Activated CD4-positive, alpha-beta T cell treated with anti-CD3 and anti-CD28 coated beads, Interleukin-2, Interleukin-4, amounts not matched to agents 100 ng/mL and 50 ng/mL, durations not matched to agents 16 hours and 8 hours (primary cell): Measurements from ENCODE around the gene ZNF146.
"Not testable (repeated sequence)": the region's sequence is repeated elsewhere in the genome, so short reads cannot be mapped to it uniquely, and the experiment has no call there.

ENCODE experiments used
- DNase-seq: peaks from one replicate; pipeline ENCODE4 v3.0.0-alpha.2; 2020; ENCODE audit warnings: low spot score

The ZNF146 gene

DNA sequence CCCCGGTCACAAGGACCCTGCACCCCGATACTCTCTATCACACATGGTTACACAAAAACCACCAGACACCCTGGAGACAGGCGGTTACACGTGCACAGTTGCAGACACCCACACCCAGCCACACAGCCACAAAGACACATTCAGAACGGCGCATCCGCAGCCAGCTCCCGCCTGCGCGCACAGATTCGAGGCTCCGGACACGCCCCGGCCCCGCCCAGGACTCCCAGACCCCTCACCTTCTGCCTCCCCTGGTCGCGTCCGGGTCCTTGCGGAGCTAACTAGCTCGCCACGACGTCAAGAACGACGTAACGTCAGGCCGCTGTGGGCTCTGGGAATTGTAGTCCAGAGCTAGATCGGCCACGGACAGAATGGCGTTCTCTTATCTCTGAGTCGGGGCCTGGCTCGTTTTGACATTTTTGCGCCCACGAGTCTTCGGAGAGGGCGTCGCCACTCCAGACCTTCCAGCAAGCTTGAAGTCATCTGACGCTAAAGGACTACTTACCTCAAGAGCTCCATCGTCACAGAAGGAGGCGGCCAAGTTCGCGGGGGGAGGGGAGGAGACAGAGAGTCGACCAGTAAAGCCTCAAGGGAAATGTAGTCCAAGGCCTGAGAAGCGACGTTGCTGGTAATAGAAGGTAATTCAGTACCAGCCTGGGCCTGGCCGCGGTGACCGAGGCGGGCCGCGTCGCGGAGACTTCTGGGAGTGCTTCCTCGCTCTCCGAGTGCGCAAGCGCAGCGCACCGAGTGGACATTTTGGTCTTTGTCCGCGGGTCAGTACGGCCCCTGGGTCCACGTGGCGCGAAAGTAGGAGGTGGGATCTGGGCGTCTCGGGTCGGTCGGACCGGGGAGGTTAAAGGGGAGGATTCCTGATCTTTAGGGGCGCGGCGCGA is at the start of gene ZNF146, which contains the start of gene ZNF565:
ZNF146 (plus strand) TSS at position 721 of the 890 bp plus-strand sequence. CDS start 21,335 bp downstream, outside the sequence.
ZNF565 (minus strand) TSS at position 280 of the 890 bp plus-strand sequence. CDS start 12,680 bp downstream, outside the sequence.
- peak; percentile 98 for DNase-seq

DNA sequence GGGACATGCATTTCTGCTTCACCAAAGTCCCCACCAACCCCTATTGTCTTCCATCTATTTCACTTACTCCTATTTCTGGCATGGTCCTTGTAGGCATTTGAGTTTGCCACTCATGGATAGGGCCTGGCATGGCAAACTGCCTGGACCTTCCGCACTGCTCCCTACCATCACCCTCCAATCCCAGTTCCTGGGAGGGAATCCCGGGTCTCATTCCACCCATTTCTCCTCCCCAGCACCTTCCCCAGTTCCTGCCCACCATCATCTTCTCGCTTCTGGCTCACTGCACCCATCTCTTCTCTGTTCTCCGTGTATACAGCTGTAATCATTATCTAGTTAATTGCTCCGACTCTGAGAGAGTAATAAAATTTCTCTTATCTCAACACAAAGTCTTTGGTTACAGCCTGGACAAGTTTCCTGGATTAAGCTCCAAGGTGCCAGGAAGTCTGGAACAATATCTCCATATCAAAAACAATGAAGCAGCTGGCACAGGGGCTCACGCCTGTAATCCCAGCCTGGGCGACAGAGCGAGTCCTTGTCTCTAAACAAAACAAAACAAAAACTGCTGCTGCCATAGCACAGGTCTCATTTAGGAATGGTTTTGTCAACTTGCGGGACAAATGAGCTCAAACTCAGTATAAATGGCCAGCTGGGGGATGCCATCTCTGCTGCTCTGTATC is 45.7 kb upstream of the ZNF146 start:
- DNase-seq, result no peak

DNA sequence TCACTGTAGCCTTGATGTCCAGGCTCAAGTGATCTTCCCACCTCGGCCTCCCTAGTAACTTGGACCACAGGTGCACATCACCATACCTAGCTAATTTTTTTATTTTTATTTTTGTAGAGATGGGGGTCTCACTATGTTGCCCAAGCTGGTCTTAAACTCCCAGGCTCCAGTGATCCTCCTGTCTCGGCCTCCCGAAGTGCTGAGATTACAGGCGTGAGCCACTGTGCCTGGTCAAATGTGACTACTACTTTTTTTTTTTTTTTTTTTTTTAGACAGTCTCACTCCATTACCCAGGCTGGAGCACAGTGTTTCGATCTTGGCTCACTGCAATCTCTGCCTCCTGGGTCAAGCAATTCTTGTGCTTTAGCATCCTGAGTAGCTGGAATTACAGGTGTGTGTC is 42.1 kb upstream of the ZNF146 start:
- DNase-seq, result no peak

DNA sequence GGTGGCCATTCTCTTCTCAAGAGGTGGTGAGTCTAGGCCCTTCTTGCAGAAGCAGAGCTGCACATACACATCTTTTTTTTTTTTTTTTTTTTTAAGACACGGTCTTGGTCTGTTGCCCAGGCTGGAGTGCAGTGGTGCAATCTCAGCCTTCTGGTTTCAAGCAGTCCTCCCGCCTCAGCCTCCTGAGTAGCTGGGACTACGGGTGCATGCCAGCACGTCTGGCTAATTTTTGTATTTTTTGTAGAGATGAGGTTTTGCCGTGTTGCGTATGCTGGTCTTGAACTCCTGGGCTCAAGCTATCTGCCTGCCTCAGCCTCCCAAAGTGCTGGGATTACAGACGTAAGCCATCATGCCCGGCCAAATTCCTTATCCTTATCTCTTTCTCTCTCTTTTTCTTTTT is 41.1 kb upstream of the ZNF146 start:
- not testable (repeated sequence) for DNase-seq

DNA sequence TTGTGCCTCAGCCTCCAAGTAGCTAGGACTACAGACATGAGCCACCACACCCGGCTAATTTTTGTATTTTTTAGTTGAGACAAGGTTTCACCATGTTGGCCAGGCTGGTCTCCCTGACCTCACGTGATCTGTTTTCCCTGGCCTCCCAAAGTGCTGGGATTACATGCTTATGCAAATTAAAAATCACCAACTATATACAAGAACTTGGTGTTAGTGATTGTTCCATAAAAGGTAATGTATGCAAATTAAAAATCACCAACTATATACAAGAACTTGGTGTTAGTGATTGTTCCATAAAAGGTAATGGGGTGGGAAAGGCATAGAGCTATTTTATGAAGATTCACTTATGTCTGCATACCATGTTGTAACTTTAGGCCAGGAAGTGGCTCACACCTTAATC is 35.8 kb upstream of the ZNF146 start:
- not testable (repeated sequence) for DNase-seq

DNA sequence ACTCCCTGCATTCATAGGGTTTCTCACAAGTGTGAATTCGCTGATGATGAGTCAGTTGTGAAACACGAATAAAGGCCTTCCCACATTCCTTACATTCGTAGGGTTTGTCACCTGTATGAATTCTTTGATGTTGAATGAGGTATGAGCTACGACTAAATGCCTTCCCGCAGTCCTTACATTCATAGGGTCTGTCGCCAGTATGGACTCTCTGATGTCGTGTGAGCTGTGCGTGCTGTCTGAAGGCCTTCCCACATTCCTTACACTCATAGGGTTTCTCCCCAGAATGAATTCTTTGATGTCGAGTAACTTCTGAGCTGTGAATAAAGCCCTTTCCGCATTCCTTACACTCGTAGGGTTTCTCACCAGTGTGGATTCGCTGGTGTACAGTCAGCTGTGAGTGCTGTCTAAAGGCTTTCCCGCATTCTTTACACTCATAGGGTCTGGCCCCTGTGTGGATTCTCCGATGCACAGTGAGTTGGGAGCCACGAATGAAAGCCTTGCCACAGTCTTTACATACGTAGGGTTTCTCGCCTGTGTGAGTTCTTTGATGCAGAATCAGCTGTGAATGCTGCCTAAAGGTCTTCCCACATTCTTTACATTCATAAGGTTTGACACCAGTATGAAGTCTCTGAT is 32.2 kb upstream of the ZNF146 start:
- no peak for DNase-seq

DNA sequence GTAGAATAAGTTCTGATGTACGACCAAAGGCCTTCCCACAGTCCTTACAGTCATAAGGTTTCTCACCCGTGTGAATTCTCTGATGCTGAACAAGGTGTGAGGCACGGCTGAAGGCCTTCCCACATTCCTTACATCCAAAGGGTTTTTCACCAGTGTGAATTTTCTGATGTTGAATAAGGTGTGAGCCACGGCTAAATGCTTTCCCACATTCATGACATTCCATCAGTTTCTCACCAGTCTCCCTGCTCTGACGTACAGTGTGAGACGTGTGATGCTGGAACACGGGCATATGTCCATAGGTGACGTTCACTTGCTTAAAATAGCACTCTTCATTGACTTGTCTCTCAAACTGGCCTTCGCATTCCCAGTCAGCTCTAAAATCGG is 31.7 kb upstream of the ZNF146 start:
- no peak for DNase-seq

DNA sequence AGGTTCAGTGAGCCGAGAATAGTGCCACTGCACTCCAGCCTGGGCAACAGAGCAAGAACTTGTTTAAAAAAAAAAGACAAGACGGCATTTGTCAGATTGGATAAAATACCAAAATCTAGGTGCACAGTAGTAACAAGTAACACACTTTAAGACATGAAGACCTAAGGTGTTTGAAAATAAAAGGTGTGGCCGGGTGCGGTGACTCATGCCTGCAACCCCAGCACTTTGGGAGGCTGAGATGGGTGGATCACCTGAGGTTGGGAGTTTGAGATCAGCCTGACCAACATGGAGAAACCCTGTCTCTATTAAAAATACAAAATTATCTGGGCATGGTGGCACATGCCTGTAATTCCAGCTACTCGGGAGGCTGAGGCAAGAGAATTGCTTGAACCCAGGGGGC is 28.2 kb upstream of the ZNF146 start:
- not testable (repeated sequence) for DNase-seq

DNA sequence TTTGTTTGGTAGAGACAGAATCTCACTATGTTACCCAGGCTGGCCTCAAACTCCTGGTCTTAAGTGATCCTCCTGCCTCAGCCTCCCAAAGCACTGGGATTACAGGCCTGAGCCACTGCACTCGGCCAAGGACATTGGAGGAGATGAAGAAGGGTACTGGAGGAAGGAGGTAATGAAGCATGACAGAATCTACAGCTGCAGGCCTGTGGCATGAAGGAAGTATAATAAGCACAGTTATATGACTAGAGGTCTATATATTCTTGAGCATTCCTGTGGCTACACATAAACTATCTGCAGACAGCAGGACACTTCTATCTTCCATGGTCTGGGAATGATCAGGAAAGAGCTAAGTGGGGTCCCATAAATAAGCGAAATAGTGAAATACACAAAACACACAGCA is 18.7 kb upstream of the ZNF146 start:
- no peak for DNase-seq

DNA sequence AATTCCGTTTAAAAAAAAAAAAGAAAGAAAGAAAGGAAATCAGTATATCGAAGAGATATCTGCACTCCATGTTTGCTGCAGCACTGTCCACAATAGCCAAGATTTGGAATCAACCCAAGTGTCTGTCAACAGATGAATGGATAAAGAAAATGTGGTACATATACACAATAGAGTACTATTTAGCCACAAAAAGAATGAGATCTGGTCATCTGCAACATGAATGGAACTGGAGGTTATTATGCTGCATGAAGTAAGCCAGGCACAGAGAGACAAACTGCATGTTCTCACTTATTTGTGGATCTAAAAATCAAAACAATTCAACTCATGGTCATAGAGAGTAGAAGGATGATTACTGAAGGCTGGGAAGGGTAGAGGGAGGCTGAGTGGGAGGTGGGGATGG is 16.8 kb upstream of the ZNF146 start:
- no peak for DNase-seq

DNA sequence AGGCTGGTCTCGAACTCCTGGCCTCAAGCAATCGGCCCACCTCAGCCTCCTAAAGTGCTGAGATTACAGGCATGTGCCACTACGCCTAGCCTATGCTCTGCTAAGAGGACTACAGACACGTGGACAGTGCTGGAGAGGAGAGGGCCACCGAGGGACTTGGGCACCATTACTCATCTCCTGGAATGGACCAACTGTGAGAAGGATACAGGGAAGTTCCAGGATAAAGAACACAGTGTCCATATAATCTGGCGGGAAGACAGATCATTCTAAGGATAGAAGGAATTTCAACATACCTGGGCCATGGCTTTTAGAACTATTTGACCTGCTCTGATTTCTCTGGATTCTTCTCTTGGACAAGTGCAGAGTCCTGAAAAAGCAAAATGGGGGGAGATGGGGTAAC is 13.2 kb upstream of the ZNF146 start:
- DNase-seq, result no peak

DNA sequence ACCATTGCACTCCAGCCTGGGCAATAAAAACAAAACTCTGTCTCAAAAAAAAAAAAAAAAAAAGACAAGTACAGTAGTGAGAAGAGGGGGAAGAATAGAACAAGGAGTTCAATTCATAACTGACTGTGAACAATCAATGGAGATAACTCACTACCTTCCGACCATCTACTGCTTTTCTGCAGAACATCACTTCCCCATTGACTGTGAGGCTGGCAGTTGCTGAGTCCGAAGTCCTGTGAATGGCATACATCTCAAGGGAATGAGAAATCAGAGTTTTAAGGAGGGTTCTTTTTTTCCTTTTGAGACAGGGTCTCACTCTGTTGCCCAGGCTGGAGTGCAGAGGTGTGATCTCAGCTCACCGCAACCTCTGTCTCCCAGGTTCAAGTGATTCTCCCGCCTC is 11.6 kb upstream of the ZNF146 start:
- DNase-seq, result no peak

DNA sequence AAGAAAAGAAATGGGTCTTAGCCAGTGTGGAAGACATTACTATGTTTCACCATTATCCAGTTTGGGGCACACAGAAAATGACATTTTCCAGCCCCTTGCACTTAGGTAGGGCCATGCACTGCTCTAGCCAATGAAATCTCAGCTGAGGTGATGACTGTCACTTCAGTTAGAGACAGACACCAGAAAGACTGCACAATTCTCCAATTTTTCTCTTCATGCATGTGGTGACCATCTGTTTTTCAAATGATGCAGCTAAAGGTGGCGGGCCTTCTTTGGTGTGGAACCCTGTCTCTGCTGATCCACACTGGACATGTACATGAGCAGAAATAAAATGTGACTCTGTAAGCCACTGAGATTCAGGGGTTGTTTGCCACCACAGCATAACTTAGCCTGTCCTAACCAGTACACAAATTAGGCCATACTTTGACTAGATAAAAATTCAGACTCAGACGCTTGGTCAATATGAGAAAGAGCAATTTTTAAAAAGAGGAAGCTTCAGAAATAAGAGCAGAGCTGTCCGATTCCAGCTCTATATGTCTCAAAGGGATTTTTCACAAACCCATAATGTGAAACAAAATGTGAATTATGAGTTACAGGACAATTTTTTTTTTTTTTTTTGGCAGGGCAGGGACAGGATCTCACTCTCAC is 7.2 kb upstream of the ZNF146 start:
- no peak for DNase-seq

DNA sequence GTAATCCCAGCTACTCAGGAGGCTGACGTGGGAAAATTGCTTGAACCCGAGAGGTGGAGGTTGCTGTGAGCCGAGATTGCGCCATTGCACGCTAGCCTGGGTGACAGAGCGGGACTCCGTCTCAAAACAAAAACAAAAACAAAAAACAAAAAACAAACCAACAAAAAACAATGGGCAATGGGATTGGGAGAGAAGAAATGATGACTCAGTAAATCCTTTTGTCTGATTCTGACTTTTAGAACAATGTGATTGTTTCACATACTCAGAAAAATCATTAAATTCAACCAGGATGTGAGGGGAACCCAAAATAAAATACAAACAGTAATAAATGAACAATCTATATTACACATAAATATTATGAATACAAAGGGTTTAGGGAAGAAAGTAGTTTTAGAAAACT is 5.5 kb upstream of the ZNF146 start:
- no peak for DNase-seq

DNA sequence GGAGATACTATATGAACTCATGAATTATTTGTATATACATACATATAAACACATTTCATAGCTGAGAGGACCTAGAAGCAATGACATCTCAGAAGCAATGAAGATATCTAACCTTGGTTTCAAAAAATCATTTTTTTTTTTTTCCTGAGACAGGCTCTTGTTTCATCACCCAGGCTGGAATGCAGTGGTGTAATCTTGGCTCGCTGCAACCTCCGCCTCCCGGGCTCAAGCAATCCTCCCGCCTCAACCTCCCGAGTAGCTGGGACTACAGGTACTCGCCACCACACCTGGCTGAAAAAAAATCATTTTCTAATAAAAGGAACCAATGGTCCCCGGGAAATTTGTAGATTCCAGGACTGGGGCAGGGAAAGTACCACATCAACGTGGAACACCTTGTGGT is 4.4 kb upstream of the ZNF146 start:
- no peak for DNase-seq

DNA sequence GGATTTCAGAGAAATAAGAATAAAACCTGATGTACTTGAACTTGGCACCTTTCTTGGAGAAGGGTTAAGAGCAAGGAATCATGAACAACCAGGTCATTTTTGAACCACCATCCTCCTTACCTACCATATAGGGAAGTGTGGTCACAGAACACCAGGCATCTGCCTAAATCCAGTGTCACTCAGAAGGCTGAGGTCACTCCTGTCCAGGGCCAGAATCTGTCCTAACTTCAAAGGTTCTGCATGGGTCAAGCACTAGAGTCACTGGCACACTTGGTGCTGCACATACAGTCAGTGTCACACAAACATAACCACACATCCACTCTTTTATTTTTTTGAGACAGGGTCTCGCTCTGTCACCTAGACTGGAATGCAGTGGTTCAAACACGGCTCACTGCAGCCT is 2.0 kb upstream of the ZNF146 start:
- no peak for DNase-seq

DNA sequence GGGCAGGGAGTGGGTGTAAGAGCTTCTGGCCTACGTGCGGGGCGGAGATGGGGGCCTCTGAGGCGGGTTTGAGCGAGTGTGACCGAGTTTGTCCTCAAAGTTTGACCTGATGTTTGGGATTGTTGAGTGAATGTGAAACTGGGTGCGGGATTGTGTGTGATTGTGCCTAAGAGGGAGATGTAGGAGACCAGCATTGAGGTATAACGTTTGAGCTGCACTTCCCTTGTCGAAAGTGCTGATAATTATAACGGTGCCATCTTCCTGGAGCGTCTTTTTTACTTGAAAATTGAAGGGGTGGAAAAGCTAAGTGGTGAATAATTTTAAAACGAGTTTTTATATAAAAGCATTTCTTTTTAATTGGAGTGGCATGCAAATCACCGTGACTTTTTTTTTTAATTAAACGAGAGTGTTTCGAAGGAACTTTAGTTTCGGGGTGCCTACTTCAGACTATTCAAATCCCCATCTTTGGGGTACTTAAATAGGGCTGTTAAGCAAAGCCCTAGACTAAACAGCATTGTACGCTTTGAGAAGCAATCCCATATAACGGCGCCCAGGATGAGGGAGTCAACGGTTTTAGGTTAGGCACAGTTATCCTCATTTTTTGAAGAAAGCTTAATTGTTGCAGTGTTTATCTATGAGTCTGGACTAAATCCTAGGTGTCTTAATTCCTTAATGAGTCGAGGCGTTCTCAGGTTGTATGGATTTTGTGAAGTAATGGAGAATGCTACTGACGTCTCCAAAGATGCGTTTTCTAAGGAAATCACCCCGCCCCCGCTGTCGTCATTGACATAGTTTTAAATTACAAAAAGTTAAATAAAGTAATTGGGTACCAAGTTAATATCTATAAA is 594 bp downstream of the ZNF146 start:
- DNase-seq, result peak; percentile 6

DNA sequence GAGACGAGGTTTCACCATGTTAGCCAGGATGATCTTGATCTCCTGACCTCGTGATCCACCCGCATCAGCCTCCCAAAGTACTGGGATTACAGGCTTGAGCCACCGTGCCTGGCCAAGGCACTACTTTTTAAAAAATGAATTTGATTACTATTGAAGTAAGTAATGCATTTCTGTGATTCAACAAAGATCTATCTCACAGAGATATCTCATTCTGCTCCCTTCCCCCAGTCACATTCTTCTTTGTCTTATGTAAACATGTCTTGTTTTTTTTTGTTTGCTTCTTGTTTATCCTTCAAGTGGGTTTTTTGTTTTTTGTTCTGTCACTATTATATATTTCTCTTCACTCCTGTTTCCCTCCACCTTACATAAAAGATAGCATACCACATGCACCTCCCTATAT is 6.6 kb downstream of the ZNF146 start:
- no peak for DNase-seq

DNA sequence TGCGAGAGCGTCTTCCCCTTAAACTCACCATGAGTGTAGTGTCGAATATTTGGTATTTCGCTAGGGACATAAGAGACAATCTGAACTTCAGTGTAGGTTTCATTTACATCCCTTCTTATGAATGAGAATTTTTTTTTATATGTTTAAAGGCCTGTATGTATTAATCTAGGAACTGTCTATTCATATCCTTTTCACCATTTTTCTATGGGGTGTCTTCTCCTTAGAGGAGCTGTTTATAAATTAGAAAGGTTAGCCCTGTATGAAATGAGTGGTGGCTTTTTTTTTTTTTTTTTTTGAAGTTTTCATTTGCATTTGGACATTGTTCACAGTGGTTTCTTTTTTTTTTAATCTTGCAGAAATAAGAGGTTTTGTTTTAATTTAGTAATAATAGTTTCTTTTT is 7.6 kb downstream of the ZNF146 start:
- DNase-seq, result no peak

DNA sequence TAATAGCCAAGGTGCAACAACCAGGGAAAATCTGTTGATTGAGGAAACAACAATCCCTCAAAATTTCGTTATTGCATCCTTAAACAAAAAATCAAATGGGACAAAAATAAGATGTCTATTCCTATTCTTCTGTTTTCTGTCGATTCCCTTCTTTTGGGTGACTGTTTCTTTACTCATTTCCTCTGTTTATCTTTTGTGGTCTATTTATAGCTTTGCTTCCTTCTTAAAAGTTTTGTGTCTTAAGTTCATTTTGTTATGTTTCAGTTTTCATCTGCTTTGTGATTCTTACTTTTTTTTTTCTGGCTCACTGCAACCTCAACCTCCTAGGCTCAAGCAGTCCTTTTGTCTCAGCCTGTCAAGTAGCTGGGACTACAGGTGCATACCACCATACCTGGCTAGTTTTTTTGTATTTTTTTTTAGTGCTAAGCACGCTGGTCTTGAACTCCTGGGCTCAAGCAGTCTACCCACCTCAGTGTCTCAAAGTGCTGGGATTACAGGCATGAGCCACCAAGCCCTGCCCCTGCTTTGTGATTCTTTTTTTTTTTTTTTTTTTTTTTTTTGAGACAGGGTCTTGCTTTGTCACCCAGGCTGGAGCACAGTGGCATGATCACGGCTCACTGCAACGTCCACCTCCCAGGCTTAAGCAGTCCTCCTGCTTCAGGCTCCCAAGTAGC is 10.4 kb downstream of the ZNF146 start:
- DNase-seq, result no peak

DNA sequence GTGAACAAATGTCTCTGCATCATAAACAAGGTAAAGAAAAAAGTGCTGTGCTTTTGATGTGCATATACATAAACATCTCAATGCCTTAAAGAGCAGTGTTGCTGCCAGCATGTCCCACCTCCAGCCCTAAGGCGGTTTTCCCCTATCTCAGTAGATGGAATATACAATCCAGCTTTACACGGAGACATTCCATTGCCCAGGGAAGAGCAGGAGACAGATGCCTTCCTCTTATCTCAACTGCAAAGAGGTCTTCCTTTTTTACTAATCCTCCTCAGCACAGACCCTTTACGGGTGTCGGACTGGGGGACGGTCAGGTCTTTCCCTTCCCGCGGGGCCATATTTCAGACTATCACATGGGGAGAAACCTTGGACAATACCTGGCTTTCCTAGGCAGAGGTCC is 18.7 kb downstream of the ZNF146 start:
- not testable (repeated sequence) for DNase-seq
